Kidney epithelial cell (primary cell): Measurements from ENCODE around the gene DEDD2. TPM values are rescaled to one million over a fixed set of nuclear protein-coding genes. Genes with fewer than 3 reads are reported as not detected.

Experiments used
- DNase-seq: peaks from one replicate; pipeline ENCODE4 v3.0.0-alpha.2; 2010; ENCODE audit warnings: low read depth
- H3K27me3 ChIP-seq: 2 replicates; pipeline ENCODE4 v1.6.0; 2011; ENCODE audit warnings: low read length; ENCODE audit not compliant: control insufficient read depth, insufficient read depth
- H3K36me3 ChIP-seq: 2 replicates; pipeline ENCODE4 v1.5.1; 2011; ENCODE audit warnings: low read length; ENCODE audit not compliant: control insufficient read depth, insufficient read depth
- H3K4me3 ChIP-seq: 2 replicates; pipeline ENCODE4 v1.5.1; 2011; ENCODE audit warnings: low read depth, mild to moderate bottlenecking, control low read depth, low read length
- CTCF ChIP-seq: IDR thresholded peaks from 2 replicates; pipeline ENCODE4 v1.5.1; 2011; ENCODE audit warnings: mild to moderate bottlenecking, moderate library complexity, low read length, control low read depth, inconsistent platforms; ENCODE audit not compliant: insufficient read depth, poor library complexity, severe bottlenecking
- total RNA-seq: library from RNA; depleted of rRNA; stranded (reverse); fragments of >200 nt; gene quantifications from 2 replicates; pipeline ENCODE4 v1.2.3, GENCODE V29; 2015

The DEDD2 gene
- total RNA-seq, 1 donor from 2014 or later, result 47.3 TPM

- no peak for TF ChIP-seq CTCF
- no peak for DNase-seq
- Histone ChIP-seq H3K4me3 (no peak overlapping the region), H3K27me3 (peaks cover 63% of the 10 kb centered on the region), H3K36me3 (no peaks in the 10 kb centered on the region)
Observed at GRCh38 chr19:42177686-42178019, 39.8 kb downstream of the DEDD2 start.

GRCh38 chr19:42176990-42177685, 40.3 kb downstream of the DEDD2 start:
- H3K36me3 ChIP-seq, result no peaks in the 10 kb centered on the region
- TF ChIP-seq CTCF, result no peak
- peak; percentile 10 for DNase-seq
- peaks cover 63% of the 10 kb centered on the region for H3K27me3 ChIP-seq
- peak overlapping the region; percentile 25 for H3K4me3 ChIP-seq

GRCh38 chr19:42176649-42176989, 40.9 kb downstream of the DEDD2 start:
- no peaks in the 10 kb centered on the region for H3K36me3 ChIP-seq
- peak overlapping the region; percentile 25 for H3K4me3 ChIP-seq
- H3K27me3 ChIP-seq, result peaks cover 66% of the 10 kb centered on the region
- no peak for DNase-seq
- TF ChIP-seq CTCF, result no peak

GRCh38 chr19:42175952-42176648, 41.4 kb downstream of the DEDD2 start:
- no peak for TF ChIP-seq CTCF
- Histone ChIP-seq H3K36me3 (no peaks in the 10 kb centered on the region), H3K27me3 (peaks cover 70% of the 10 kb centered on the region), H3K4me3 (peak overlapping the region; percentile 25)
- DNase-seq, result no peak

GRCh38 chr19:42174958-42175734, 42.3 kb downstream of the DEDD2 start:
- no peak for TF ChIP-seq CTCF
- Histone ChIP-seq H3K36me3 (no peaks in the 10 kb centered on the region), H3K27me3 (peaks cover 68% of the 10 kb centered on the region), H3K4me3 (no peak overlapping the region)
- DNase-seq, result no peak
